GM19099 (cell line): ENCODE results near the gene LGALS8.

Experiments
- POLR2A ChIP-seq: IDR thresholded peaks from 3 replicates; pipeline ENCODE4 v1.6.1; 2011; ENCODE audit warnings: low read depth; ENCODE audit not compliant: insufficient read length; ENCODE audit errors: extremely low read depth

The LGALS8 gene

GRCh38 chr1:236530286-236530685 lies 6.5 kb downstream of the LGALS8 start:
- no peak for TF ChIP-seq POLR2A

- no peak for TF ChIP-seq POLR2A
These were observed 7.2 kb downstream of the LGALS8 start for GRCh38 chr1:236530959-236531358.

- TF ChIP-seq POLR2A: no peak
These were observed 9.1 kb downstream of the LGALS8 start for GRCh38 chr1:236532850-236533249.

GRCh38 chr1:236534151-236534651 lies 10.4 kb downstream of the LGALS8 start:
- no peak for TF ChIP-seq POLR2A

- TF ChIP-seq POLR2A: no peak
These were observed 11.4 kb downstream of the LGALS8 start for GRCh38 chr1:236535190-236535589.

GRCh38 chr1:236535662-236536161 lies 11.9 kb downstream of the LGALS8 start:
- no peak for TF ChIP-seq POLR2A

- no peak for TF ChIP-seq POLR2A
These were observed 12.8 kb downstream of the LGALS8 start for GRCh38 chr1:236536540-236536939.

GRCh38 chr1:236540813-236541465 lies 17.2 kb downstream of the LGALS8 start:
- no peak for TF ChIP-seq POLR2A

- no peak for TF ChIP-seq POLR2A
These were observed 17.9 kb downstream of the LGALS8 start for GRCh38 chr1:236541710-236542109.

- TF ChIP-seq POLR2A: no peak
These were observed 19.4 kb downstream of the LGALS8 start for GRCh38 chr1:236543065-236543669.

- TF ChIP-seq POLR2A: no peak
These were observed 21.9 kb downstream of the LGALS8 start for GRCh38 chr1:236545621-236546169.

GRCh38 chr1:236548452-236548851 lies 24.7 kb downstream of the LGALS8 start:
- no peak for TF ChIP-seq POLR2A

- no peak for TF ChIP-seq POLR2A
These were observed 27.4 kb downstream of the LGALS8 start for GRCh38 chr1:236550961-236551851.

- no peak for TF ChIP-seq POLR2A
These were observed 28.3 kb downstream of the LGALS8 start for GRCh38 chr1:236552096-236552495.

- no peak for TF ChIP-seq POLR2A
These were observed 29.1 kb downstream of the LGALS8 start for GRCh38 chr1:236552901-236553300.

GRCh38 chr1:236553370-236553769 lies 29.6 kb downstream of the LGALS8 start:
- no peak for TF ChIP-seq POLR2A

- TF ChIP-seq POLR2A: no peak
These were observed 32.8 kb downstream of the LGALS8 start for GRCh38 chr1:236556606-236557005.
